Measurements from ENCODE around the gene EMID1. TPM values are rescaled to one million over a fixed set of nuclear protein-coding genes. Genes with fewer than 3 reads are reported as not detected.

EMID1 gene
- total and polyA plus RNA-seq, 2 donors from 2014 or later, result 9.6 to 25.5 TPM

GRCh38 chr22:29267858-29268510 lies 62.3 kb downstream of the EMID1 start, which contains the start of the genes EWSR1 and RHBDD3:
Gene EWSR1, plus strand, starts transcription at chr22:29268268. Its CDS starts 69 bp downstream, at chr22:29268337.
Gene RHBDD3, minus strand, starts transcription at chr22:29267981. Its CDS starts 2,355 bp downstream, at chr22:29265626.
- Histone ChIP-seq H3K36me3 (ENCODE audit: control insufficient read depth in 2 of 3, insufficient read depth in 3 of 3, low read length in 3 of 3) (peaks cover 0 to 16% (median 10%) of the 10 kb centered on the region in 3 donors), H3K9ac (ENCODE audit: low read length in 3 of 3) (peak within 1 kb of the TSS; percentile 88 to 97 (median 96)), H3K27ac (ENCODE audit: low read depth in 2 of 2, low read length in 2 of 2) (peak within 1 kb of the TSS; percentile 99 to 100), H3K4me3 (ENCODE audit: low read length in 3 of 3) (peak within 1 kb of the TSS; percentile 81 to 92 (median 92)), H3K9me3 (ENCODE audit: control insufficient read depth in 2 of 3, insufficient read depth in 1 of 3, low read length in 3 of 3) (no peaks in the 10 kb centered on the region), H3K27me3 (ENCODE audit: control insufficient read depth, insufficient read depth, low read length) (no peaks in the 10 kb centered on the region), H3K4me1 (ENCODE audit: control insufficient read depth in 2 of 3, insufficient read depth in 2 of 3, low read depth in 1 of 3, low read length in 3 of 3) (peaks cover 0 to 28% (median 15%) of the 10 kb centered on the region in 3 donors)
- DNase-seq (peak; percentile 96 to 98 (median 98)), FAIRE-seq (no peak)
- intact Hi-C loops (cut with DNase I), result no loop called here
- no peak for TF ChIP-seq CTCF (IDR thresholded peaks at IDR 0.05; ENCODE audit: borderline replicate concordance, extremely low read depth, insufficient read depth)

- no peak for TF ChIP-seq CTCF (IDR thresholded peaks at IDR 0.05; ENCODE audit: borderline replicate concordance, extremely low read depth, insufficient read depth)
- FAIRE-seq, result no peak
- Histone ChIP-seq H3K27me3 (ENCODE audit: control insufficient read depth, insufficient read depth, low read length) (no peaks in the 10 kb centered on the region), H3K9me3 (ENCODE audit: control insufficient read depth in 2 of 3, insufficient read depth in 1 of 3, low read length in 3 of 3) (no peaks in the 10 kb centered on the region), H3K27ac (ENCODE audit: low read depth in 2 of 2, low read length in 2 of 2) (peak overlapping the region; percentile 99 to 100), H3K36me3 (ENCODE audit: control insufficient read depth in 2 of 3, insufficient read depth in 3 of 3, low read length in 3 of 3) (peaks cover 0 to 22% (median 13%) of the 10 kb centered on the region in 3 donors), H3K4me1 (ENCODE audit: control insufficient read depth in 2 of 3, insufficient read depth in 2 of 3, low read depth in 1 of 3, low read length in 3 of 3) (peaks cover 0 to 29% (median 16%) of the 10 kb centered on the region in 3 donors), H3K4me3 (ENCODE audit: low read length in 3 of 3) (peak overlapping the region; percentile 81 to 92 (median 92)), H3K9ac (ENCODE audit: low read length in 3 of 3) (peak overlapping the region; percentile 88 to 96 (median 93))
- peak in 3 of 5 donors; percentile 50 to 88 (median 80) for DNase-seq
- intact Hi-C loops (cut with DNase I), result no loop called here
Measured at GRCh38 chr22:29268511-29269229, 63.0 kb downstream of the EMID1 start.

- DNase-seq, result peak in 1 of 5 donors; percentile 34
- peak overlapping the region; percentile 65 to 96 (median 93) for H3K9ac ChIP-seq (ENCODE audit: low read length in 3 of 3)
- no peaks in the 10 kb centered on the region for H3K27me3 ChIP-seq (ENCODE audit: control insufficient read depth, insufficient read depth, low read length)
- FAIRE-seq, result no peak
- peaks cover 0 to 32% (median 16%) of the 10 kb centered on the region in 3 donors for H3K4me1 ChIP-seq (ENCODE audit: control insufficient read depth in 2 of 3, insufficient read depth in 2 of 3, low read depth in 1 of 3, low read length in 3 of 3)
- H3K4me3 ChIP-seq (ENCODE audit: low read length in 3 of 3), result peak overlapping the region; percentile 81 to 92 (median 92)
- intact Hi-C loops (cut with DNase I), result no loop called here
- H3K36me3 ChIP-seq (ENCODE audit: control insufficient read depth in 2 of 3, insufficient read depth in 3 of 3, low read length in 3 of 3), result peaks cover 0 to 26% (median 18%) of the 10 kb centered on the region in 3 donors
- no peaks in the 10 kb centered on the region for H3K9me3 ChIP-seq (ENCODE audit: control insufficient read depth in 2 of 3, insufficient read depth in 1 of 3, low read length in 3 of 3)
- no peak for TF ChIP-seq CTCF (IDR thresholded peaks at IDR 0.05; ENCODE audit: borderline replicate concordance, extremely low read depth, insufficient read depth)
- H3K27ac ChIP-seq (ENCODE audit: low read depth in 2 of 2, low read length in 2 of 2), result peak overlapping the region; percentile 99 to 100
Measured at GRCh38 chr22:29269230-29269604, 63.5 kb downstream of the EMID1 start.

Measured in kidney (tissue), 14 donors.